Loucy (cell line): Measurements from ENCODE around the gene RSAD1.

Experiments
- H2AFZ ChIP-seq: fragments of 200-600 bp; sonication (generic); 2 replicates; pipeline ENCODE4 v1.6.0; 2016; ENCODE audit warnings: antibody characterized with exemption, mild to moderate bottlenecking, low read length, moderate library complexity
- H3F3A ChIP-seq: fragments of 200-600 bp; 2 replicates; pipeline ENCODE4 v1.6.0; 2016; ENCODE audit warnings: antibody characterized with exemption, low read depth, mild to moderate bottlenecking
- H3K27me3 ChIP-seq: fragments of 200-600 bp; sonication (generic); 2 replicates; pipeline ENCODE4 v1.6.1; 2014; ENCODE audit warnings: low read length, mild to moderate bottlenecking; ENCODE audit not compliant: insufficient read depth, poor library complexity, severe bottlenecking
- H3K36me3 ChIP-seq: fragments of 200-600 bp; sonication (generic); 2 replicates; pipeline ENCODE4 v1.6.1; 2016; ENCODE audit warnings: low read length; ENCODE audit not compliant: insufficient read depth
- H3K4me1 ChIP-seq: fragments of 200-600 bp; sonication (generic); 2 replicates; pipeline ENCODE4 v1.5.1; 2014; ENCODE audit warnings: low read length, mild to moderate bottlenecking; ENCODE audit not compliant: insufficient read depth, poor library complexity, severe bottlenecking
- H3K4me2 ChIP-seq: fragments of 200-600 bp; sonication (generic); 2 replicates; pipeline ENCODE4 v1.6.0; 2014; ENCODE audit warnings: antibody characterized with exemption, low read length, low read depth, mild to moderate bottlenecking; ENCODE audit not compliant: poor library complexity, severe bottlenecking
- H3K4me3 ChIP-seq: fragments of 200-600 bp; sonication (generic); 2 replicates; pipeline ENCODE4 v1.5.1; 2014; ENCODE audit warnings: low read length, mild to moderate bottlenecking, mixed read lengths; ENCODE audit not compliant: poor library complexity, severe bottlenecking
- H3K79me2 ChIP-seq: fragments of 200-600 bp; sonication (generic); 2 replicates; pipeline ENCODE4 v1.6.1; 2014; ENCODE audit warnings: low read length; ENCODE audit not compliant: insufficient read depth
- H3K9ac ChIP-seq: fragments of 200-600 bp; sonication (generic); 2 replicates; pipeline ENCODE4 v1.6.0; 2014; ENCODE audit warnings: mild to moderate bottlenecking, low read depth, low read length, moderate library complexity; ENCODE audit not compliant: poor library complexity, severe bottlenecking
- H3K9me2 ChIP-seq: fragments of 200-600 bp; sonication (generic); replicated peaks from 2 replicates; pipeline ENCODE4 v1.6.1; 2016; ENCODE audit warnings: low read depth, low read length, mixed read lengths
- H3K9me3 ChIP-seq: fragments of 200-600 bp; sonication (generic); 2 replicates; pipeline ENCODE4 v1.6.1; 2014; ENCODE audit warnings: mild to moderate bottlenecking, antibody characterized with exemption, low read length, low read depth; ENCODE audit not compliant: insufficient read depth
- H4K20me1 ChIP-seq: fragments of 200-600 bp; sonication (generic); 2 replicates; pipeline ENCODE4 v1.6.0; 2014; ENCODE audit warnings: antibody characterized with exemption, low read length, mild to moderate bottlenecking; ENCODE audit not compliant: insufficient read depth, poor library complexity, severe bottlenecking
- EZH2phosphoT487 ChIP-seq: fragments of 200-600 bp; IDR thresholded peaks from 2 replicates; pipeline ENCODE4 v1.6.1; 2018; ENCODE audit warnings: antibody characterized with exemption, mild to moderate bottlenecking, moderate library complexity, borderline replicate concordance
- TF ChIP-seq, protein P1 (sequence below): fragments of 200-600 bp; sonication (generic); conservative IDR thresholded peaks from 2 replicates; pipeline ENCODE4 v1.5.1; 2014; ENCODE audit warnings: mild to moderate bottlenecking, antibody characterized with exemption, low read length

The RSAD1 gene

DNA sequence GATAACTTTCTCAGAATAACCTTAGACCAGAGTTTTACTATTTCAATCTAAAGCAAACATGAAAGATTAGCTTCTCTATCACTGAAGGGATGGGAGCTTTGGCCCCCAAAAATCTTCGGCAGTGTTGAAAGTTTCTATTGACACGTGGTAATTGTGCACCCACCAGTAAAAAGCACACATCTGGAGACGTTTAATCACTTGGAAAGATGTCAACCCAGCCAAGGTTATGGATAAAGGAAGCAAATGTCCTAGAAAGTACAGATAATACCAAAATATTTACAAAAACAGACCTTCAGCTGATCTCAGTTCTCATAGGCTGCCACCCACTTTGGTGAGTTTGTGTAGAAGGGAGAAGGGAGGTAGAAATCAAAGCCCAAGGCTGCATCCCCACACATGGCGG is 34.8 kb downstream of the RSAD1 start:
- Histone ChIP-seq H3K9me2 (no peaks in the 10 kb centered on the region), H3K9me3 (no peaks in the 10 kb centered on the region), H3K4me3 (no peak overlapping the region), H3K27me3 (no peaks in the 10 kb centered on the region), H2AFZ (no peak overlapping the region), H3F3A (no peaks in the 10 kb centered on the region), H3K79me2 (no peaks in the 10 kb centered on the region), H3K4me2 (no peak overlapping the region), H4K20me1 (no peaks in the 10 kb centered on the region), H3K36me3 (no peaks in the 10 kb centered on the region), H3K9ac (no peak overlapping the region), H3K4me1 (no peaks in the 10 kb centered on the region)
- TF ChIP-seq, protein P1, sequence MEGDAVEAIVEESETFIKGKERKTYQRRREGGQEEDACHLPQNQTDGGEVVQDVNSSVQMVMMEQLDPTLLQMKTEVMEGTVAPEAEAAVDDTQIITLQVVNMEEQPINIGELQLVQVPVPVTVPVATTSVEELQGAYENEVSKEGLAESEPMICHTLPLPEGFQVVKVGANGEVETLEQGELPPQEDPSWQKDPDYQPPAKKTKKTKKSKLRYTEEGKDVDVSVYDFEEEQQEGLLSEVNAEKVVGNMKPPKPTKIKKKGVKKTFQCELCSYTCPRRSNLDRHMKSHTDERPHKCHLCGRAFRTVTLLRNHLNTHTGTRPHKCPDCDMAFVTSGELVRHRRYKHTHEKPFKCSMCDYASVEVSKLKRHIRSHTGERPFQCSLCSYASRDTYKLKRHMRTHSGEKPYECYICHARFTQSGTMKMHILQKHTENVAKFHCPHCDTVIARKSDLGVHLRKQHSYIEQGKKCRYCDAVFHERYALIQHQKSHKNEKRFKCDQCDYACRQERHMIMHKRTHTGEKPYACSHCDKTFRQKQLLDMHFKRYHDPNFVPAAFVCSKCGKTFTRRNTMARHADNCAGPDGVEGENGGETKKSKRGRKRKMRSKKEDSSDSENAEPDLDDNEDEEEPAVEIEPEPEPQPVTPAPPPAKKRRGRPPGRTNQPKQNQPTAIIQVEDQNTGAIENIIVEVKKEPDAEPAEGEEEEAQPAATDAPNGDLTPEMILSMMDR, result no peak
- TF ChIP-seq EZH2phosphoT487, result no peak

DNA sequence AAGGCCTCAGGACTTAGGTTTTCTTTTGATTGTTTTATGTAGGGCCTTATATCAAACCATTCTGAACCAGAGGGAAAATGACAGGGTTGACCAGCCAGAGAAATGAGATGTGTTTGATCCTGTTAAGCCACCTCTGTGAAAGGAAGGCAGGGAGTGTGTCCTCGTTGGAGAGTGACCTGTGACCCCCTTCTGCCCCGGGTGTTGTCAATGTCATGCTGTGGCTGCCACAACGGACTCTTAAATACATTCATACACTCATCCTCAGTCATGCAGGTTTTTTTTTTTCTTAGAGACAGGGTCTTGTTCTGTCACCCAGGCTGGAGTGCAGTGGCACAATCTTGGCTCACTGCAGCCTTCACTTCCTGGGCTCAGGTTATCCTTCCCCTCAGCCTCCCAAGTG is 35.7 kb downstream of the RSAD1 start:
- H3K4me1 ChIP-seq, result no peaks in the 10 kb centered on the region
- TF ChIP-seq, protein P1, result no peak
- no peak for TF ChIP-seq EZH2phosphoT487
- H3K9ac ChIP-seq, result no peak overlapping the region
- no peaks in the 10 kb centered on the region for H3K27me3 ChIP-seq
- no peaks in the 10 kb centered on the region for H3K9me2 ChIP-seq
- H3K79me2 ChIP-seq, result no peaks in the 10 kb centered on the region
- H2AFZ ChIP-seq, result no peak overlapping the region
- H3K4me2 ChIP-seq, result no peak overlapping the region
- H3F3A ChIP-seq, result no peaks in the 10 kb centered on the region
- H4K20me1 ChIP-seq, result no peaks in the 10 kb centered on the region
- no peaks in the 10 kb centered on the region for H3K9me3 ChIP-seq
- no peak overlapping the region for H3K4me3 ChIP-seq
- H3K36me3 ChIP-seq, result no peaks in the 10 kb centered on the region

DNA sequence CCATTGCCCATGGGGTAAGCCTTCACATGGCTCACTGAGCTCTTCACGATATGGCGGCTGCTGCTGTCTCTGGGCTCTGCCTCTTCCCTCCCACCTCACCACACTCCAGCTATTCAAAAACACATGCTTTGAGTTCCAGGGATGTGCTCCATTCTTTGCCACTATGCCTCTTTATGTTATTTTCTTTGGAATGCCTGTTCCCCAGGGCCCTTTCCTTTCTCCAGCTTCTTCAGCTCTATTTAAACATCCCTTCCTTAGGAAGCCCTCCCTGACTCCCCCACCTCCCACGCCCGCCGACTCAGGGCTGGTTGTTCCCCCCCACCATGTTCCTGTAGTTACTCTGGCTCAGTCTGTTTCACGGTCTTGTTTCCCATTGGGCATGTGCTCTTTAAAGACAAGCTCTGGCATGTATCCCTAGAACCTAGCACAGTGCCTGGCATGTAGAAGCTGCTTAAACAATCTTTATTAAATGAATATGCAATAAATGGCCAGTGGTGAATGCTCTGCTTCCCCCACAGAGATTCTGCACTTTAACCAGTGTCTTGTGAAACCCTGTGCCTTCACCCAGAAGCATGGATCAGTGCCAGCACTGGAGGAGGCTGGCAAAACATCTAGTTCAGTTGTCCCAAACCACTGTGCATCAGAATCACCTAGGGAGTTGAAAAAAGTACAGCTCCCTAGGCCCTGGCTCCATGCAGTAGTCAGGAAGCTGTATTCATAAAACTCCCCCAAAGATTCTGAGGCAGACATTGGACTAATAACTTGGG is 36.5 kb downstream of the RSAD1 start:
- Histone ChIP-seq H3K9ac (no peak overlapping the region), H2AFZ (no peak overlapping the region), H3K27me3 (no peaks in the 10 kb centered on the region), H3F3A (no peaks in the 10 kb centered on the region), H3K4me3 (no peak overlapping the region), H3K4me2 (no peak overlapping the region), H3K9me3 (no peaks in the 10 kb centered on the region), H3K36me3 (no peaks in the 10 kb centered on the region), H3K4me1 (no peaks in the 10 kb centered on the region), H4K20me1 (no peaks in the 10 kb centered on the region), H3K9me2 (no peaks in the 10 kb centered on the region), H3K79me2 (no peaks in the 10 kb centered on the region)
- TF ChIP-seq, protein P1, result no peak
- no peak for TF ChIP-seq EZH2phosphoT487
